HFF-Myc (cell line): ENCODE results near the gene CKB.

Source experiments
- DNase-seq: peaks from one replicate; pipeline ENCODE4 v3.0.0-alpha.2; 2011; ENCODE audit warnings: low read depth; ENCODE audit errors: extremely low read depth
- H3K4me3 ChIP-seq: replicated peaks from 2 replicates; pipeline ENCODE4 v1.5.1; 2011; ENCODE audit warnings: low read depth, mild to moderate bottlenecking, control low read depth, low read length
- CTCF ChIP-seq: IDR thresholded peaks from 2 replicates; pipeline ENCODE4 v1.5.1; 2012; ENCODE audit warnings: mild to moderate bottlenecking, low read depth, low read length, control low read depth; ENCODE audit errors: missing control alignments

CKB gene

DNA sequence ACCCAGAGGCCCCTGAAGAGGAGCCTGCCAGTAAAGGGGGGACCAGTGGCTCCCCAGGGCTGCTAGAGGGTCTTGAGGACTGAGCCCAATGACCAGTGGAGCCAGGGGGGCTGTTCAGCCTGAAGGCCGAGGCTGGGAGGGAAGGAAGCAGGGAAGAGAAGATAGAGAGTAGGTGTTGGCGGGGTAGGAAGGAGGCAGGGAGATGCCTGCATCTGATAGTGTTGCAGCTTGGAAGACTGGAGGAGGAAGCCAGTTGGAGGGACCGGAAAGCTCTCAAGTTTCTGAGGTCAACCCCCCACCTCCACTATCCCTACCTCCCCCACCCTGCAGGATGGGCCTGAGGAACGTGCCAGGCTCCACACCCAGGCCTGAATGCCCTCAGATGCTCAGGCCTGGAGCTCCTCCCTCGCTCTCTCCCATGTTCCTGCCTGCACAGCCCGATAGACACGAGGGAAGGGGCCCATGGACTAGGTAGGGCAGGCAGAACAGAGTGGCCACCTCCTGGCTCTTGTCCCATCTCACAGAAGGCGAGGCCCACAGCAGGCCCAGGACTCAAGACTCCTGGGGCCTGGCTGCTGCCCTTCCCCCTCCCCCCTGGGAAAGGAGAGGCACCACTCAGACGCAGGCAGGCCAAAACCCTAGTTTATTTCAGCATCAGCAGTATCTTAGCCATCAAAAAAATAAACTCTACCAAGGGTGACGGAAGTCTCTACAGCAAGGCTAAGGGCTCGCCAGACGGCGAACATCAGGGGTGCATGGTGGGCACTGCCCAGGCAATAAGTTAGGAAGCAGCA lies 3.4 kb downstream of the CKB start:
- H3K4me3 ChIP-seq = no peak overlapping the region
- no peak for DNase-seq
- no peak for TF ChIP-seq CTCF

- no peak for DNase-seq
- peak; percentile 94 for TF ChIP-seq CTCF
- H3K4me3 ChIP-seq = no peak overlapping the region
Observed at GRCh38 chr14:103518422-103519042, 4.1 kb downstream of the CKB start.

DNA sequence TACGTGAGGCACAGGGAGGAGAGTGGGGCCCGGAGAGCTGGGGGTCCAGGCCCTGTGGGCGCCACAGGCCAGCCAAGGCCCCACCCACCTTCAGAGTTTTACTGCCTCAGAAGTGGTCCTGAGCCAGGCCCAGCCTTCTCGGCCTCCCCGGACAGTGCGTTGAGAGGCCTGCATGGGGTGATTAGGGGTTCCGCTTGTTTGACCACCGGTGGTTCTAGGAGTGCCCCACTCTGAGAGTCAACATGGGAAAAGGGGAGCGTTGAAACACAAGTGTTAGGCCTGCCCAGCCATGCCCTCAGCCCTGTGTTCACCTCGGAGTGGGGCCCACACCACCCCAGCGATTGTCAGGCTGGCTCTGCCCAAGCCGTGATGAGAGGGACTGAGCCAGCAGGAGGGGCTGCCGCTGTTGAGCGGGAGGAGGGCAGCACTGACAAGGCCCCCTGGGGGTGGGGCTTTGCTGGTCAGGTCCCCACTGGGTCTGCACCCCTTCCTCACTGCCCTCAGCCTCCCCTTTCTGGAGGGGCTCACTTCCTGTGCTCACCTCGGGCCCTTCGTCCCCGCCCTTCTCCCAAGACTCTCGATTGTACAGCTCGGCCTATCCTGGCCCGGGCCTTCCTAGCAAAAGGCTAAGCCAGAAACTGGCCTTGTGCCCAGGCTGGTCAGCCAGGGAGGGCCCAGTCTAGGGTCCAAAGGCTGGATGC lies 4.8 kb downstream of the CKB start:
- no peak overlapping the region for H3K4me3 ChIP-seq
- TF ChIP-seq CTCF = no peak
- DNase-seq = no peak

DNA sequence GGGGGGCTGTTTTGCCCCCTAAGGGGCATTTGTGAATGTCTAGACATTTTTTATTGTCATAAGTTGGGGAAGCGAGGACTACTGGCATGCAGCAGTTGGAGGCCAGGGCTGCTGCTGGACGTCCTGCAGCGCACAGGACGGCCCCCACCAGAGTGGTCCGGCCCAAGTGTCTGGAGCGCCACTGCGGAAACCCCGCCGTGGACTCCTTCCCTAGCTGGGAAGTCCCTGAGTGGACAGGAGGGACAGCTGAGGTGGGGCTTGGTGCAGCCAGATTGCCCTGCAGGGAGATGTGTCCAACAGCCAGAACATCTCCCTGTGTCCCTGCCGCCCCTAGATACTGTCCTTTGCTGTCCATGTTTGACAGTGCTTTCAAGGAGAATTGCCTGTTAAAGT lies 5.5 kb downstream of the CKB start:
- no peak for DNase-seq
- TF ChIP-seq CTCF = no peak

DNA sequence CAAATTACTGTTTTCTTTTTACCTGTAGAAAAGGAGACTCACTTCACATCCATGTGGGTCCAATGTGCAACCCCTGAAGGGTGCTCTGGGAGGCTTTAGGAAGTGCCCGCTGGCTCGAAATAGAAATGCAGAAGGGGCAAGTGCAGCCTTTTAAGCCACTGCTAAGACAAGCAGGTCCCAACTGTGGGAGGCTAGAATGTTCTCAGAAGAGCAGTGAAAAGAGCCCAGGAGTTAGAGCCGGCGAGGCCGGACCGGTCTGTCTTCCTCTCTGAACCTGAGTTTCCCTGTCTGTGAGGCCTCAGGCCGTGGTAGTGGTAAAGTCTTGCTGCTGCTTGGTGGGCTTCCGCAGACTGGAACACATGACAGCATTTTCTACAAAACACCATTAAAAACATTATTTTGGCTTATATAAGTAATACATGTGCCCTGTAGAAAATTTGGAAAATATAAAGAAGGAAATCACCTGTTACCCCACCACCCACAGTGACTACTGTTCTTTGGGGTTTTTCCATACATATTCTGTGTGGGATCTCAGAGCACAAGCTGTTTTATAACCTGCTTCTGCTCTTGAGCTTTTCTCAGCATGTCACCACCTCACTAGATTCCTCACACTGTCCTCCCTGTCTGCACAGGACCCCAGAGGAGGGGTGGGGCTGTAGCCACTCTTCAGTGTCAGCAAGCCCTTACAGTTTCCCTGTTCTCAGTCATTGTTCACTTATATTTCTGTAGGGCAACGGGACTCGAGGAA lies 6.0 kb downstream of the CKB start:
- no peak for TF ChIP-seq CTCF
- no peak overlapping the region for H3K4me3 ChIP-seq
- no peak for DNase-seq

More for the DNA sequence above, 5.5 kb downstream of the CKB start:
- H3K4me3 ChIP-seq = no peak overlapping the region

DNA sequence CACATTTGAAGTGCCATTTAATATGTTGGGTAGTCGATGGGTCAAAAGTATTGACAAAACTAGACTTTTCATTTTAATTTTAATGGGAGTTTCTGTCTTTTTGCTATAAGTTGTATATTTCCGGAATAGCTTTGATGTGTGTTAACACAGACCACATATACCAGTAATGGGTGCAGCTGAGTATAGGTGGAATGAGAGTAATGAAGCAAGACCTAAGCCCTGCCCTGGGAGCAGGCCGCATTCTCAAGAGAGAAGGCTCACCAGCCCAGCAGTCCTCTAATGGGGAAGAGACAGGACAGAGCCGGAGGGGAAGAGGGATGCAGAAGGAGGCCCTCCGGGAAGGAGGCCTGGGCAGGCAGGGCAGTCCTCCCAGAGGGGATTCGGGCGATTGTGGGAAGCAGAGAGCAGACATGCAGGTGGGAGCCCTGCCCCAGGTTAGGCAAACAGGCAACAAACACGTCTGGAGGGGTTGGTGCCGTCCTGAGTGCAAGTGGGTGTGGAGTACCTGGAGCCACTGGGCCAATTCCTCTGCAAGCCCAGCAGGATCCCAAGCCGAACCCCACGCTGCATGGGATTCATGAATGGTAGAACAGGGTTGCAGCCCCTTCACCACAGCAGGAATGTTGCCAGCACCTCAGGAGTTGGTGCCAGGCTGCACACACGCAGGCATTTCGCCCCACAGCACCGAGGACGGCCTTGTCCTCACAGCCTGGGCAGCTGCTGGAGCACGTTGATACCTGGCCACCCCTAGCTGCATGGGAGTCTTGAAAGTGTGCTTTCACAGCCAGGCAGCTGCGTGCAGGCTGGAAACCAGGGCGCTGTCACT lies 7.8 kb downstream of the CKB start:
- DNase-seq = no peak
- no peak for TF ChIP-seq CTCF
- no peak overlapping the region for H3K4me3 ChIP-seq
